ENCODE measurements around the gene CT45A8. TPM values are rescaled to one million over a fixed set of nuclear protein-coding genes. Genes with fewer than 3 reads are reported as not detected.
"Not testable (repeated sequence)": the region's sequence is repeated elsewhere in the genome, so short reads cannot be mapped to it uniquely, and the experiment has no call there.

Gene CT45A8, protein sequence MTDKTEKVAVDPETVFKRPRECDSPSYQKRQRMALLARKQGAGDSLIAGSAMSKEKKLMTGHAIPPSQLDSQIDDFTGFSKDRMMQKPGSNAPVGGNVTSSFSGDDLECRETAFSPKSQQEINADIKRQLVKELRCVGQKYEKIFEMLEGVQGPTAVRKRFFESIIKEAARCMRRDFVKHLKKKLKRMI
- total RNA-seq: not detected

DNA sequence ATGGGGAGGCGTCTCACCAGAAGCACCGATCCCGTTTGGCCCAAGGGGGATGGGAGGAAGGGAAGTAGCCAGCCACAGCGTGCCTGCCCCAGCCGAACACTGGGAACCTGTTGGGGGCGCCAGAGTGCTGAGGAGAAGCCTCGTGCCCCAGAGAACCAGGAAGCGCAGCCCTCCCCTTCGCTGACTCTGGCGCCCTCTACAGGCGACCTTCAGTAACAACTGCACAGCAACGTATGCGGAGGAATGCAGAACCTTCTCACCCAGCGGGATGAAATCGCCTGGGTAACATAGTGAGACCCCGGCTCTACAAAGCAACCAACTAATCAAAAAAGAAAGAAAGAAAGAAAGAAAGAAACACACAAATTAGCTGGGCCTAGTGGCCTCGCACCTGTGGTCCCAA is at the start of gene CT45A8:
Gene CT45A8, minus strand, starts transcription at position 101 of the 400 bp plus-strand sequence. CDS start 3,755 bp downstream, outside the sequence.
- ATAC-seq: not testable (repeated sequence)

DNA sequence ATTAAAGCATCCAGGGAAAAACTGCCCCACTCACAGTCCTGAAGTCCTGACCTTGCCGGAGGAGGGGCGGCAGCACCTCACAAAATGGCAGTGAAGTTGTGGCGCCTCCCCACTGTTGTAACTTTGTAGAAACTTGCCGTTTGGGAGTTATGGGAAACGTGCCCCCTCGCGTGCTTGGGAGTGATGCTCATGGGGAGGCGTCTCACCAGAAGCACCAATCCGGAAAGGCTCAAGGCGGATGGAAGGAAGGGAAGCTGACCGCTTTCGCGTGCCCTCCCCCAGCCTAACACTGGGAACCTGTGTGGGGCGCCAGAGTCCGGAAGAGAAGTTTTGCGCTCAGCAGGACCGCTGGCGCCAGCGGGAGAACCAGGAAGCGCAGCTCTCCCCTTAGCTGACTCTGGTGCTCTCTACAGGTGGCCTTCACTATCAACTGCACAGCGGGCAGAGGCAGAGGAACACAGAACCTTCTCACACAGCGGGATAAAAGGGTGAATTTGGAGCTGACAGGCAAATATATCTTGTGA is 39.0 kb upstream of the CT45A8 start, which contains the start of the genes CT45A10 and SAGE1:
Gene CT45A10, minus strand, starts transcription at position 151 of the 524 bp plus-strand sequence. CDS start 8,100 bp downstream, outside the sequence.
Gene SAGE1, plus strand, starts transcription at position 423 of the 524 bp plus-strand sequence. CDS start 2,527 bp downstream, outside the sequence.
- ATAC-seq: no peak

DNA sequence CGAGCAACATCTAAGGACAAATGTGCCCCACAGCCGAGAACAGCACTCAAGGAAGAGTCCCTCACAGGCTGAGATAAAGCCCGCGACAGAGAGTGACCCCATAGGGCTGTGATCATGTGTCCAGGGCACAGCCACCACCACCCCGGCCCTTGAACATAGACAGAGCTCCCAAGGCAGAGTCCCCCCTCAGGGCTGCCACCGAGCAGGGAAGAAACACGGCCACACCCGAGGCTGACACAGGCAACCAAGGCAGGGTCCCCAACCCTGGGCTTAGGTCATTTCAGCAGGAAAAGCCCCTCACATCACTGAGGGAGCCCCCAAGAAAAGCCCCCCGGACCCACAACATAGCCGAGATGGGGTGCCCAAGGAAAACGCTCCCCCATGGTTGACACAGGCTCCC is 38.4 kb upstream of the CT45A8 start:
- ATAC-seq: no peak

DNA sequence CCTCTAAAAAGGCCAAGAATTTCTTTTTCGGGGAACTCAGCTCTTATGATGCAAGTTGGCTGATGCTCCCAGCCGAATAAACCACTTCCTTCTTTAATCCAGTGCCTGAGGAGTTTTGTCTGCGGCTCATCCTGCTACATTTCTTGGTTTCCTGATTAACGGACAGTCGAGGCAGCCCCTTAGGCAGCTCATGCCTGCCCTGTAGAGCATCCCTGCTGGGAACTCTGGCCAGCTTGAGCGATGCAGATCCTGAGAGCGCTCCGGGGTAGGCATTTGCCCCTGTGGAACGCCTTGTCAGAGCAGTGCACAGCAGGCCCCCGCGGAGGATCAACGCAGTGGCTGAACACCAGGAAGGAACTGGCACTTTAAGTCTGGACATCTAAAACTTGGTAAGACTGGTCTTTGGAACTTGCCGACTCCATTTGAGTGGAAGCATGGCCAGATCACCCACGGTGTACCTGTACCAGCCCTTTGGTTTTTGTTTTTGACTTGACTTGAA is 35.8 kb upstream of the CT45A8 start:
- ATAC-seq: no peak

DNA sequence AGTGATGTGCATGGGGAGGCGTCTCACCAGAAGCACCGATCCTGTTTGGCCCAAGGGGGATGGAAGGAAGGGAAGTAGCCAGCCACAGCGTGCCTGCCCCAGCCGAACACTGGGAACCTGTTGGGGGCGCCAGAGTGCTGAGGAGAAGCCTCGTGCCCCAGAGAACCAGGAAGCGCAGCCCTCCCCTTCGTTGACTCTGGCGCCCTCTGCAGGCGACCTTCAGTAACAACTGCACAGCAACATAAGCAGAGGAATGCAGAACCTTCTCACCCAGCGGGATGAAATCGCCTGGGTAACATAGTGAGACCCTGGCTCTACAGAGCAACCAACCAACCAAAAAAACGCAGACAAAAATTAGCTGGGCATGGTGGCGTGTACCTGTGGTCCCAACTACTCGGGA is 34.6 kb upstream of the CT45A8 start:
- not testable (repeated sequence) for ATAC-seq

DNA sequence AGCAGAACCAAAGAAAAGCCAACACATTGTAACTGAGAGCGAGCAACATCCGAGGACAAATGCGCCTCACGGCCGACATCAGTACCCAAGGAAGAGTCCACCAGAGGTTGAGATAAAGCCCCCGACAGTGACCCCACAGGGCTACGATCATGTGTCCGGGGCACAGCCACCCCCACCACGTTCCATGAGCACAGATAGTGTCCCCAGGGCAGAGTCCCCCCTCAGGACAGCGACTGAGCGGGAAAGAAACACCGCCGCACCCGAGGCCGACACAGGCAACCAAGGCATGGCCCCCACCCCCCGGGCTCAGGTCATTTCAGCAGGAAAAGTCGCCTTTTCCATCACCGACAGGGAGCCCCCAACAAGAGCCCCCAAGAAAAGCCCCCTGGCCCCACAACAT is 33.9 kb upstream of the CT45A8 start:
- not testable (repeated sequence) for ATAC-seq

DNA sequence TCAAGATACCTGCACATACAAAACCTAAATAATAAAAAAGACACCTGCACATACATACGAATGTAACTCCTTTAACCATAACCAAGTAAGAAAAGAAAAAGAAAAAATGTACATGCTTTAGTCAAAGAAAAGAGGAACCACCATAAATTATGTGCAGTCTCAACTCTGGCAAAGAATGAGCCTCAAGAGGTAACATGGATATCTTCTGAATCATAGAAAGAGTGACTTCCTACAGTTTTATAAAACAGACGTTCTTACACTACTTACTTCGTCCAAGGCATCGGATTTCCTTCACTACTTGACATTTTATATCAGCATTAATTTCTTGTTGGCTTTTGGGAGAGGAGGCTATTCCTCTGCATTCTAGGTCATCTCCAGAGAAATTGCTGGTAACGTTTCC is 28.4 kb upstream of the CT45A8 start:
- not testable (repeated sequence) for ATAC-seq

DNA sequence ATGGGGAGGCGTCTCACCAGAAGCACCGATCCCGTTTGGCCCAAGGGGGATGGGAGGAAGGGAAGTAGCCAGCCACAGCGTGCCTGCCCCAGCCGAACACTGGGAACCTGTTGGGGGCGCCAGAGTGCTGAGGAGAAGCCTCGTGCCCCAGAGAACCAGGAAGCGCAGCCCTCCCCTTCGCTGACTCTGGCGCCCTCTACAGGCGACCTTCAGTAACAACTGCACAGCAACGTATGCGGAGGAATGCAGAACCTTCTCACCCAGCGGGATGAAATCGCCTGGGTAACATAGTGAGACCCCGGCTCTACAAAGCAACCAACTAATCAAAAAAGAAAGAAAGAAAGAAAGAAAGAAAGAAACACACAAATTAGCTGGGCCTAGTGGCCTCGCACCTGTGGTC is 17.4 kb upstream of the CT45A8 start, which contains the start of gene CT45A9:
Gene CT45A9, minus strand, starts transcription at position 101 of the 400 bp plus-strand sequence. CDS start 3,751 bp downstream, outside the sequence.
- ATAC-seq: not testable (repeated sequence)

DNA sequence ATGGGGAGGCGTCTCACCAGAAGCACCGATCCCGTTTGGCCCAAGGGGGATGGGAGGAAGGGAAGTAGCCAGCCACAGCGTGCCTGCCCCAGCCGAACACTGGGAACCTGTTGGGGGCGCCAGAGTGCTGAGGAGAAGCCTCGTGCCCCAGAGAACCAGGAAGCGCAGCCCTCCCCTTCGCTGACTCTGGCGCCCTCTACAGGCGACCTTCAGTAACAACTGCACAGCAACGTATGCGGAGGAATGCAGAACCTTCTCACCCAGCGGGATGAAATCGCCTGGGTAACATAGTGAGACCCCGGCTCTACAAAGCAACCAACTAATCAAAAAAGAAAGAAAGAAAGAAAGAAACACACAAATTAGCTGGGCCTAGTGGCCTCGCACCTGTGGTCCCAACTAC is 17.2 kb downstream of the CT45A8 start, which contains the start of gene CT45A7:
Gene CT45A7, minus strand, starts transcription at position 101 of the 400 bp plus-strand sequence. CDS start 3,747 bp downstream, outside the sequence.
- not testable (repeated sequence) for ATAC-seq

DNA sequence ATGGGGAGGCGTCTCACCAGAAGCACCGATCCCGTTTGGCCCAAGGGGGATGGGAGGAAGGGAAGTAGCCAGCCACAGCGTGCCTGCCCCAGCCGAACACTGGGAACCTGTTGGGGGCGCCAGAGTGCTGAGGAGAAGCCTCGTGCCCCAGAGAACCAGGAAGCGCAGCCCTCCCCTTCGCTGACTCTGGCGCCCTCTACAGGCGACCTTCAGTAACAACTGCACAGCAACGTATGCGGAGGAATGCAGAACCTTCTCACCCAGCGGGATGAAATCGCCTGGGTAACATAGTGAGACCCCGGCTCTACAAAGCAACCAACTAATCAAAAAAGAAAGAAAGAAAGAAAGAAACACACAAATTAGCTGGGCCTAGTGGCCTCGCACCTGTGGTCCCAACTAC is 34.4 kb downstream of the CT45A8 start, which contains the start of gene CT45A2:
Gene CT45A2, minus strand, starts transcription at position 101 of the 400 bp plus-strand sequence. CDS start 3,747 bp downstream, outside the sequence.
- ATAC-seq: not testable (repeated sequence)

DNA sequence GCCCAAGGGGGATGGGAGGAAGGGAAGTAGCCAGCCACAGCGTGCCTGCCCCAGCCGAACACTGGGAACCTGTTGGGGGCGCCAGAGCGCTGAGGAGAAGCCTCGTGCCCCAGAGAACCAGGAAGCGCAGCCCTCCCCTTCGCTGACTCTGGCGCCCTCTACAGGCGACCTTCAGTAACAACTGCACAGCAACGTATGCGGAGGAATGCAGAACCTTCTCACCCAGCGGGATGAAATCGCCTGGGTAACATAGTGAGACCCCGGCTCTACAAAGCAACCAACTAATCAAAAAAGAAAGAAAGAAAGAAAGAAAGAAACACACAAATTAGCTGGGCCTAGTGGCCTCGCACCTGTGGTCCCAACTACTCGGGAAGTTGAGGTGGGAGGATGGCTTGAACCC is 51.7 kb downstream of the CT45A8 start, which contains the start of gene CT45A6:
Gene CT45A6, minus strand, starts transcription at position 101 of the 400 bp plus-strand sequence. CDS start 3,794 bp downstream, outside the sequence.
- not testable (repeated sequence) for ATAC-seq

Other genes with a start within 250 kb of the CT45A8 start
- not detected for gene CT45A1, start 140.9 kb downstream of the CT45A8 start, total RNA-seq
- gene CT45A3, start 86.3 kb downstream of the CT45A8 start, total RNA-seq: not detected
- not detected for gene CT45A5, start 69.0 kb downstream of the CT45A8 start, total RNA-seq
- not detected for gene CT45A6, start 51.8 kb downstream of the CT45A8 start, total RNA-seq
- not detected for gene CT45A2, start 34.5 kb downstream of the CT45A8 start, total RNA-seq
- not detected for gene CT45A7, start 17.3 kb downstream of the CT45A8 start, total RNA-seq
- not detected for gene CT45A9, start 17.3 kb upstream of the CT45A8 start, total RNA-seq
- gene CT45A10, start 38.9 kb upstream of the CT45A8 start, total RNA-seq: not detected
- gene SAGE1, start 39.2 kb upstream of the CT45A8 start, total RNA-seq: not detected
- gene MMGT1, start 119.5 kb upstream of the CT45A8 start, total RNA-seq: 12.9 TPM
- 10.5 TPM for gene SLC9A6, start 130.9 kb upstream of the CT45A8 start, total RNA-seq